GM19023 (cell line): ENCODE measurements around the gene CDKN2D.

Experiments used
- ATAC-seq: cut with Tn5 transposase; IDR thresholded peaks from one replicate; pipeline ENCODE4 v1.9.1; 2021; ENCODE audit warnings: mild to moderate bottlenecking, moderate library complexity; ENCODE audit not compliant: unreplicated experiment

The CDKN2D gene

DNA sequence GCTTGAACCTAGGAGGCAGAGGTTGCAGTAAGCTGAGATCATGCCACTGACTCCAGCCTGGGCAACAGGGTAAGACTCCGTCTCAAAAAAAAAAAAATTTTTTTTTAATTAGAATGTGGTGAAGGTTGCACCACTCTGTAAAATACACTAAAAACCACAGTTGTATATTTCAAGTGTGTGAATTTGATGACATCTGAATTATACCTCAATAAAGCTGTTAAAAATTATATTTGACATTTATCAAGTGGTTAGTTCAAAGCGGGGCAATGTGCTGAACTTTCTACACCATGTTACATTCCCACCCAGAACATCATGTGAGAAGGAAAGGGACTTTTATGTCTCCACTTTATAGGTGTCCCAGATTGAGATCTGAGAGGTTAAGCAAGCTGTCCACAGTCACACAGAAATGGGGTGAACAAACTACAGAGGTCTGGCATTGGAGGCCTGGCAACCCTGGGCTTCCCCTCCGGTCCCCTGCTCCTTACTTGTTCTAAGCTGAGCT lies 45.6 kb downstream of the CDKN2D start:
- ATAC-seq: no peak

DNA sequence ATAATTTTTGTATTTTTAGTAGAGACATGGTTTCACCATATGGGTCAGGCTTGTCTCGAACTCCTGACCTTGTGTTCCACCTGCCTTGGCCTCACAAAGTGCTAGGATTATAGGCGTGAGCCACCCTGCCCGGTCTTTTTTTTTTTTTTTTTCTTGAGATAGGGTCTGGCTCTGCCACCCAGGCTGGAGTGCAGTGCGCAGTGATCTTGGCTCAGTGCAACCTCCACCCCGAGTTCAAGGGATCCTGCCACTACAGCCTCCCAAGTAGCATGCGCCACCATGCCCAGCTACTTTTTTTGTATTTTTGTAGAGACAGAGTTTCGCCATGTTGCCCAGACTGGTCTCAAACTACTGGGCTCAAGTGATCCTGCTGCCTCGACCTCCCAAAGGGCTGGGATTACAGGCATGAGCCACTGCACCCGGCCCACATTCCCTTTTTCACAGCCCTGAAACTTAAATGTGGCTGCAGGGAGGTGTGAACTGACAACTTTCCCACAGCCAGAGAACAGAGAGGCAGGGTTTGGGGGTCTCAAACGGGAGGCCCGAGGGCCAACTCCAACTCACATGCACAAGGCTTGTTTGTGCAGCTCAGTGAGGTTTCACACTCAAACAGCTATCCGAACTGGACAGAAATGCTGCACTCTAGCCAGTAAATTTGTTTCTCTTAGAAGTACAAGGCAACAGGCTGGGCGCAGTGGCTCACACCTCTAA lies 47.2 kb downstream of the CDKN2D start:
- no peak for ATAC-seq

GRCh38 chr19:10520652-10521318 lies 48.0 kb downstream of the CDKN2D start:
- no peak for ATAC-seq

DNA sequence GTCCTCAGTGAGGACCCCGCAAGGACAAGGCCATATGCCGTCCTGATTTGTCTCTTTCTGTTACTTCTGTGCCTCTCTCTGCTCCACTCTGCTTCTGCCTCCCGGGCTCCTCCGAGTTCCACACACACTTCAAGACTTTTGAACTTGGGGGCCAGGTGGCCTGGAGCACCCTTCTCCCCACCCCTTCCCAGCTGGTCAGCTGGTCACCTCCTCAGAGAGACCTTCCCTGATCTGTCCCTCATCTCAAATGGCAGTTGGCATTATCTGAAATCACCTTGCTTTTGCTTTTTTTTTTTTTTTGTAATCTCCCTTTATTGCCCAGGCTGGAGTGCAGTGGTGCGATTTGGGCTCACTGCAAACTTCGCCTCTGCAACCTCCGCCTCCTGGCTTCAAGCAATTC lies 49.4 kb downstream of the CDKN2D start:
- ATAC-seq: no peak

- ATAC-seq: no peak
Observed at GRCh38 chr19:10518444-10519361, 50.1 kb downstream of the CDKN2D start.

GRCh38 chr19:10517760-10518443 lies 50.9 kb downstream of the CDKN2D start:
- no peak for ATAC-seq

DNA sequence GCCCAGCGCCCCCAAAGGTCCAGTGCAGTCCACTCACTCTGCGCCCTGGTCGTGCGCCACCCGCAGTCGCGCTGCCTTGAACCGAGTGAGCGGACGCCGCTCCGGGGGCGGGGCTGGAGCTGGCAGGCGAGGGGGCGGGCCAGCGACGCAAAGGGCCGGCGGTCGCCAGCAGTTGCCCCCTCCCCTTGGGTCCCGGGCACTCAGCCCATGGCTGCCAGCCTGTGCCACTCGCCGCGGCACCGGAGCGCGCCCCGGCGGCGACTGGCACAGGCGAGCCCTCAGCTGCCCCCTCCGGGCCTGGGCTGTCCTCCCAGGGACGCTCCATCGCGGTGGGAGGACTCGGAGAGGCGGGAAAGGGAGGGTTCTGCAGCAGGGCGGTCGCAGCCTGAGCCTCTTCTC lies 51.4 kb downstream of the CDKN2D start, which contains the start of gene S1PR5:
S1PR5 (minus strand) TSS at position 87 of the 399 bp plus-strand sequence. CDS start 2,436 bp downstream, outside the sequence.
- ATAC-seq: no peak

GRCh38 chr19:10516671-10517286 lies 52.0 kb downstream of the CDKN2D start:
- ATAC-seq: no peak
